Liver (tissue), 9 donors: ENCODE results near the gene COG2. TPM values are rescaled to one million over a fixed set of nuclear protein-coding genes. Genes with fewer than 3 reads are reported as not detected.

Source experiments
- DNase-seq: peaks from one replicate; pipeline ENCODE4 v3.0.0-alpha.2; 2017; ENCODE audit warnings: low spot score
- H3K27ac ChIP-seq, 2 donors: one replicate each; pipeline ENCODE4 v1.7.0; 2013; ENCODE audit warnings: inconsistent platforms in 2 of 2, low read length in 2 of 2, control low read depth in 1 of 2, low read depth in 1 of 2, mild to moderate bottlenecking in 1 of 2
- H3K27me3 ChIP-seq, 4 donors: one replicate each; pipeline versions ENCODE4 v1.6.1 to v1.7.0; 2013; ENCODE audit warnings: low read length in 3 of 4, inconsistent platforms in 1 of 4, mild to moderate bottlenecking in 1 of 4, moderate library complexity in 1 of 4; ENCODE audit not compliant: control insufficient read depth in 4 of 4, insufficient read depth in 4 of 4
- H3K36me3 ChIP-seq, 4 donors: one replicate each; pipeline versions ENCODE4 v1.6.1 to v1.7.0; 2013; ENCODE audit warnings: low read length in 3 of 4, mild to moderate bottlenecking in 3 of 4, low read depth in 1 of 4, moderate library complexity in 1 of 4; ENCODE audit not compliant: control insufficient read depth in 4 of 4, insufficient read depth in 3 of 4
- H3K4me1 ChIP-seq, 4 donors: one replicate each; pipeline versions ENCODE4 v1.6.1 to v1.7.0; 2013; ENCODE audit warnings: low read length in 3 of 4, mild to moderate bottlenecking in 3 of 4, moderate library complexity in 1 of 4; ENCODE audit not compliant: control insufficient read depth in 4 of 4, insufficient read depth in 4 of 4
- H3K4me3 ChIP-seq, 3 donors: one replicate each; pipeline versions ENCODE4 v1.6.1 to v1.7.0; 2013; ENCODE audit warnings: low read length in 3 of 3, control low read depth in 1 of 3, low read depth in 1 of 3, mild to moderate bottlenecking in 1 of 3
- H3K9ac ChIP-seq, 2 donors: one replicate each; pipeline ENCODE4 v1.7.0; 2013; ENCODE audit warnings: low read length in 2 of 2, mild to moderate bottlenecking in 2 of 2, moderate library complexity in 2 of 2, control low read depth in 1 of 2, low read depth in 1 of 2
- H3K9me3 ChIP-seq, 4 donors: one replicate each; pipeline versions ENCODE4 v1.6.1 to v1.7.0; 2013; ENCODE audit warnings: low read length in 3 of 4; ENCODE audit not compliant: control insufficient read depth in 4 of 4
- FOXA1 ChIP-seq: IDR thresholded peaks from 2 replicates; pipeline ENCODE4 v1.6.1; 2016; ENCODE audit warnings: antibody characterized with exemption
- HNF4A ChIP-seq, 2 donors: conservative IDR thresholded peaks; 2 replicates each; pipeline ENCODE4 v1.6.1; 2016; ENCODE audit warnings: antibody characterized with exemption in 2 of 2, mild to moderate bottlenecking in 2 of 2
- HNF4G ChIP-seq: IDR thresholded peaks from 2 replicates; pipeline ENCODE4 v1.6.1; 2016; ENCODE audit warnings: antibody characterized with exemption
- NR2F2 ChIP-seq: IDR thresholded peaks from 2 replicates; pipeline ENCODE4 v1.6.1; 2016; ENCODE audit warnings: antibody characterized with exemption
- TAF1 ChIP-seq: conservative IDR thresholded peaks from 2 replicates; pipeline ENCODE4 v1.6.1; 2016; ENCODE audit warnings: antibody characterized with exemption, mild to moderate bottlenecking
- WGBS: extraction: QIAGEN DNeasy Blood & Tissue Kit; methylation state at CpG from one replicate; pipeline ENCODE4 v1.1.7; 2013; 5-methylcytosine and 5-hydroxymethylcytosine counted together
- polyA plus RNA-seq, 2 donors: library from polyadenylated mRNA; stranded (reverse) in 1 of 2; unstranded in 1 of 2; fragments of 200-250 nt in 1 of 2; fragments of >200 nt in 1 of 2; fragmentation: Nextera tagmentation in 1 of 2; extraction: Ambion mirVana in 1 of 2; gene quantifications; one replicate each; pipeline versions ENCODE4 v1.2.1 to v1.2.3, GENCODE V29; 2013 to 2015
- total RNA-seq, 2 donors: library from RNA; depleted of rRNA; stranded (reverse); fragments of >200 nt; gene quantifications; one replicate each; pipeline ENCODE4 v1.2.3, GENCODE V29; 2014
- TF ChIP-seq, protein P1 (sequence below): IDR thresholded peaks from 2 replicates; pipeline ENCODE4 v1.6.1; 2016; ENCODE audit warnings: antibody characterized with exemption
- TF ChIP-seq, protein P2 (sequence below): IDR thresholded peaks from 2 replicates; pipeline ENCODE4 v1.6.1; 2016; ENCODE audit warnings: antibody characterized with exemption
- donor health status: healthy.
- donor health status: healthy.
- donor health status: healthy.
- donor health status: healthy.
- donor health status: healthy.

Gene COG2
- total and polyA plus RNA-seq, 4 donors, result 6.4 to 16.1 (median 14.3) TPM

DNA sequence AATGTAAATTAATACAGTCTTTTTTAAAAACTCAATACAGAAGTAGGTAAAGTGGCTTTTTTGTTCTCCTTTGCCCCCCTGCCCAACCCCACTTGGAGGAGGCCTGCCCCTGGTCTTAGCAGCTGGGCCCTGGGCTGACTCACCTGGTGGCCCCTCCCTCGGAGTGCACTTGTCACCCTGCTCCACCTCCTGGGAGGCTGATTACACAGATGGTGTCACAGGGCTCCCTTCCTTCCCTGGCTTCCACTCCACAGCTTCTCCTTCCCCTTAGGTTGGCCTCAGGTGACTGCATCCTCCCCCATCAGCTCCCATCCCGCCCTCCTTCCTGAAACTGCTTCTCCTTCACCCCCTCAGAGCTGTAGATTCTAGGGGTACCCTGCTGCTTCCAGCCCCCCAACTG is 93.2 kb downstream of the COG2 start:
- no peak overlapping the region for H3K9ac ChIP-seq
- no peak for DNase-seq
- H3K4me1 ChIP-seq, result peaks cover 2 to 13% (median 9%) of the 10 kb centered on the region in 4 donors
- 66% methylated on average over 2 of the region's 2 CpGs for WGBS
- no peaks in the 10 kb centered on the region for H3K27me3 ChIP-seq
- TF ChIP-seq NR2F2 (no peak), HNF4A (conservative IDR thresholded peaks at IDR 0.05) (no peak)
- H3K9me3 ChIP-seq, result no peaks in the 10 kb centered on the region
- H3K4me3 ChIP-seq, result no peak overlapping the region
- no peaks in the 10 kb centered on the region for H3K36me3 ChIP-seq
- no peak overlapping the region for H3K27ac ChIP-seq

DNA sequence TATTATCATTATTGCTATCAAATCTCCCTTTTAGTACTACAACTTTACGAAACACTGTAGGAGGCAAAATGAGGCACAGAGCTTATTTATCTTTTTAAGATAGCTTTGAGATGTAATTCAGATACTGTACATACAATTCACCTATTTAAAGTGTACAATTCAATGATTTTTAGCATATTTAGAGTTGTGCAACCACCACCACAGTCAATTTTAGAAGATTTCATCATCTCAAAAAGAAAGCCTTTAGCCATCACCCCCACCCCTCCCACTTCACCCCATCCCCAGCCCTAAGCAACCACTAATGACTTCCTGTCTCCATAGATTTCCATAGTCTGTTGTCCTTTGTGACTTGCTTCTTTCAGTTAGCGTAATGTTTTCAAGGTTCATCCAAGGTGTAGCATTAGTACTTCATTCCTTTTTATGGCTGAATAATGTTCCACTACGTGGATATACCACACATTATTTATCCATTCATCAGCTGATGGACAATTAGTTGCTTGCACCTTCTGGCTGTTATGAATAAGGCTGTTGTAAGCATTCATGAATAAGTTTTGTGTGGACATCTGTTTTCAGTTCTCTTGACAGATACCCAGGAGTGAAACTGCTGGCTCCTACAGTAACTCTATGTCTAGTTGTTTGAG is 95.5 kb downstream of the COG2 start:
- Histone ChIP-seq H3K9me3 (no peaks in the 10 kb centered on the region), H3K27ac (no peak overlapping the region), H3K9ac (no peak overlapping the region), H3K4me1 (no peaks in the 10 kb centered on the region), H3K4me3 (no peak overlapping the region), H3K36me3 (no peaks in the 10 kb centered on the region), H3K27me3 (no peaks in the 10 kb centered on the region)
- 93% methylated on average over 3 of the region's 3 CpGs for WGBS
- TF ChIP-seq, protein P1, sequence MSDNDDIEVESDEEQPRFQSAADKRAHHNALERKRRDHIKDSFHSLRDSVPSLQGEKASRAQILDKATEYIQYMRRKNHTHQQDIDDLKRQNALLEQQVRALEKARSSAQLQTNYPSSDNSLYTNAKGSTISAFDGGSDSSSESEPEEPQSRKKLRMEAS, result no peak
- no peak for TF ChIP-seq HNF4A (conservative IDR thresholded peaks at IDR 0.05)
- no peak for TF ChIP-seq NR2F2
- TF ChIP-seq, protein P2, sequence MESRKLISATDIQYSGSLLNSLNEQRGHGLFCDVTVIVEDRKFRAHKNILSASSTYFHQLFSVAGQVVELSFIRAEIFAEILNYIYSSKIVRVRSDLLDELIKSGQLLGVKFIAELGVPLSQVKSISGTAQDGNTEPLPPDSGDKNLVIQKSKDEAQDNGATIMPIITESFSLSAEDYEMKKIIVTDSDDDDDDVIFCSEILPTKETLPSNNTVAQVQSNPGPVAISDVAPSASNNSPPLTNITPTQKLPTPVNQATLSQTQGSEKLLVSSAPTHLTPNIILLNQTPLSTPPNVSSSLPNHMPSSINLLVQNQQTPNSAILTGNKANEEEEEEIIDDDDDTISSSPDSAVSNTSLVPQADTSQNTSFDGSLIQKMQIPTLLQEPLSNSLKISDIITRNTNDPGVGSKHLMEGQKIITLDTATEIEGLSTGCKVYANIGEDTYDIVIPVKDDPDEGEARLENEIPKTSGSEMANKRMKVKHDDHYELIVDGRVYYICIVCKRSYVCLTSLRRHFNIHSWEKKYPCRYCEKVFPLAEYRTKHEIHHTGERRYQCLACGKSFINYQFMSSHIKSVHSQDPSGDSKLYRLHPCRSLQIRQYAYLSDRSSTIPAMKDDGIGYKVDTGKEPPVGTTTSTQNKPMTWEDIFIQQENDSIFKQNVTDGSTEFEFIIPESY, result no peak
- DNase-seq, result no peak

DNA sequence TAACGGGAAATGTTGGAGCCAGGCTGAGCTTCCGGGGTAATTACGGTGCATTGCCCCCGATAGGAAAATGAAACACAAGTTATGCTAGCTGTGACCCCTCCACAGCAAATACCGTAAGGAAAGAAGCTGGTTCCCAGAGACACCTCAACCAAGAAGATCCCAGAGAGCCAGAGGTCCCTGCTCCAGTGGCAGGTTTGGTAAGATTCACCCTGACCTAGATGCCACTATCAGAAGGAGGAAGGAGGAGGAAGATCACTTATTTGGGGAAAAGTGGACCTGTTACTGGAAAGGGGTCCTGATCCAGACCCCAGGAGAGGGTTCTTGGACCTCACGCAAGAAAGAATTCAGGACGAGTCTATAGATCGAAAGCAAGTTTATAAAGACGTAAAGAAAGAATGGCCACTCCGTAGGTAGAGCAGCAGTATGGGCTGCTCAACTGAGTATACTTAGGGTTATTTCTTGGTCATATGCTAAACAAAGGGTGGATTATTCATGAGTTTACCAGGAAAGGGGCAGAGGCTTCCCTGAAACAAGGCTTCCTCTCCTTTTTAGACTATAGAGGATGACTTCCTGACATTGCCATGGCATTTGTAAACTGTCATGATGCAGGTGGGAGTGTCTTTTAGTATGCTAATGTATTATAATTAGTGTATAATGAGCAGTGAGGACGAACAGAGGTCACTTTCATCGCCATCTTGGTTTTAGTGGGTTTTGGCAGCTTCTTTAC is 97.4 kb downstream of the COG2 start:
- DNase-seq, result no peak
- no peak for TF ChIP-seq FOXA1
- TF ChIP-seq HNF4A (conservative IDR thresholded peaks at IDR 0.05), result no peak
- TF ChIP-seq TAF1, result no peak
- no peak for TF ChIP-seq HNF4G
- Histone ChIP-seq H3K9me3 (no peaks in the 10 kb centered on the region), H3K4me1 (peaks cover 0 to 2% (median 0%) of the 10 kb centered on the region in 4 donors), H3K36me3 (no peaks in the 10 kb centered on the region), H3K27me3 (no peaks in the 10 kb centered on the region), H3K4me3 (no peak overlapping the region), H3K9ac (no peak overlapping the region), H3K27ac (no peak overlapping the region)
- 95% methylated on average over 12 of the region's 12 CpGs for WGBS

Other genes starting within 250 kb of the COG2 start
- 1 to 10 TPM; 2.3 to 3.2 TPM for gene PGBD5, start 216.1 kb upstream of the COG2 start, total RNA-seq
- 1 to 10 TPM in 1 of 2 donors, under 1 TPM in 1; 0.88 to 5.4 TPM for gene PGBD5, start 216.1 kb upstream of the COG2 start, polyA plus RNA-seq
- 1,000 to 10,000 TPM; 1,430 to 1,596 TPM for gene AGT, start 71.6 kb downstream of the COG2 start, total RNA-seq
- gene AGT, start 71.6 kb downstream of the COG2 start, polyA plus RNA-seq, result 1,000 to 10,000 TPM; 2,582 to 5,119 TPM
- gene CAPN9, start 104.9 kb downstream of the COG2 start, total RNA-seq, result not detected
- gene CAPN9, start 104.9 kb downstream of the COG2 start, polyA plus RNA-seq, result not detected
- gene C1orf198, start 226.0 kb downstream of the COG2 start, total RNA-seq, result 10 to 100 TPM in 1 of 2 donors, 1 to 10 TPM in 1; 9.6 to 11.1 TPM
- gene C1orf198, start 226.0 kb downstream of the COG2 start, polyA plus RNA-seq, result 10 to 100 TPM in 1 of 2 donors, 1 to 10 TPM in 1; 3.9 to 11.1 TPM